ENCODE results near the gene ACBD6. TPM values are rescaled to one million over a fixed set of nuclear protein-coding genes. Genes with fewer than 3 reads are reported as not detected.

ACBD6 gene
- total RNA-seq, 1 experiment from 2014 or later, result 73.6 TPM

GRCh38 chr1:180273066-180273465 lies 229.3 kb downstream of the ACBD6 start:
- H3K4me3 Mint-ChIP-seq (ENCODE audit: low read depth, unreplicated experiment), result no peak overlapping the region
- H3K4me1 Mint-ChIP-seq (ENCODE audit: low read depth, unreplicated experiment), result peaks cover 13% of the 10 kb centered on the region
- H3K9me3 Mint-ChIP-seq (ENCODE audit: low read depth, unreplicated experiment), result no peaks in the 10 kb centered on the region
- no peak for TF ChIP-seq CTCF (IDR thresholded peaks at IDR 0.05; ENCODE audit: unreplicated experiment)
- DNase-seq, result no peak
- BruUV-seq (replicated peaks), result no TSS peak
- CTCF ChIA-PET, result interaction anchor here (0.6 kb wide), 1 partner anchor 48 kb away, joined by 3 read pairs; no protein-coding TSS in a partner anchor
- H3K27ac Mint-ChIP-seq (ENCODE audit: unreplicated experiment), result no peak overlapping the region
- H3K27me3 Mint-ChIP-seq (ENCODE audit: unreplicated experiment), result no peaks in the 10 kb centered on the region
- intact Hi-C loops (cut with micrococcal nuclease; ENCODE audit: unreplicated experiment), result loop anchor here (5.0 kb wide), 1 partner anchor 144 kb away; no protein-coding TSS in a partner anchor
- peaks cover 22% of the 10 kb centered on the region for H3K36me3 Mint-ChIP-seq (ENCODE audit: insufficient read depth, unreplicated experiment)

GRCh38 chr1:180272395-180272794 lies 230.0 kb downstream of the ACBD6 start:
- Mint-ChIP-seq H3K27me3 (ENCODE audit: unreplicated experiment) (no peaks in the 10 kb centered on the region), H3K4me3 (ENCODE audit: low read depth, unreplicated experiment) (no peak overlapping the region), H3K9me3 (ENCODE audit: low read depth, unreplicated experiment) (no peaks in the 10 kb centered on the region), H3K4me1 (ENCODE audit: low read depth, unreplicated experiment) (peaks cover 13% of the 10 kb centered on the region), H3K36me3 (ENCODE audit: insufficient read depth, unreplicated experiment) (peaks cover 22% of the 10 kb centered on the region), H3K27ac (ENCODE audit: unreplicated experiment) (no peak overlapping the region)
- no TSS peak for BruUV-seq (replicated peaks)
- DNase-seq, result no peak
- no peak for TF ChIP-seq CTCF (IDR thresholded peaks at IDR 0.05; ENCODE audit: unreplicated experiment)
- intact Hi-C loops (cut with micrococcal nuclease; ENCODE audit: unreplicated experiment), result loop anchor here (5.0 kb wide), 1 partner anchor 145 kb away; no protein-coding TSS in a partner anchor
- CTCF ChIA-PET, result no interaction called here

DNA sequence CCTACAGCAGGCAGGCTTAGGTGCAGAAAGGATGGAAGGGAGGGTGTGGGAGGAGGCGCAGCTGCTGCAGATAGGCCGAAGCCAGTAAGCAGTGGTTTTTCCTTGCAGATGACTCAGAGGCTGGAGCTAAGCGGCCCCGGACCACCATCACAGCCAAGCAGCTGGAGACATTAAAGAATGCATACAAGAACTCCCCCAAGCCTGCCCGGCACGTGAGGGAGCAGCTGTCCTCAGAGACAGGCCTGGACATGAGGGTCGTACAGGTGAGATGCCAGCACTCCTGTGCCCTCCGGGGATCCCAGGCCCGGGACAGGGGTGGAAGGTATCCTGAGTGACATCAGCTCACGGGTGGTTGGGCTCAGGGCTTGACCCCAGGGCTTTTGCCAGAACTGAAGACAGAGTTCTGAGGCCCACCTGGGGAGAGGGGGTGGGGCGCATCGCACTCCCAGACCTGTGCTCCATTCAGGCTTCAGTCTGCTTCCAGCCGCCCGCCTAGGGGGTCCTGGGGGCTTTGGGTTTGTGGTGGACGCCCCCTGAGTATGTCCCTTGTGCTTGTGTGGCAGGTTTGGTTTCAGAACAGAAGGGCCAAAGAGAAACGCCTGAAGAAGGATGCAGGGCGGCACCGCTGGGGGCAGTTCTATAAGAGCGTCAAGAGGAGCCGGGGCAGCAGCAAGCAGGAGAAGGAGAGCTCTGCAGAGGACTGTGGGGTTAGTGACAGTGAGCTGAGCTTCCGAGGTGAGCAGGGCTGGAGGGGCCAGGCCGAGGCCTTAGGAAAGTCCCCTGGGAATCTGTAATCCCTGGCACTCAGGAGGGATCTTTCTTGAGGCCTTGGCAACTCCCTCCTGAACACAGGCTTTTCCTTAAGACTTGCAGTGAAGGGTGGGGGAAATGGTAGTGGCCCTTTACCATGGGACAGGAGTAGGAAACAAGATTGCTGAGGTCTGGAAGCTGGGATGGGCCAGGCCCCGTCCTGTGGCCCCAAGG lies 230.8 kb downstream of the ACBD6 start:
- intact Hi-C loops (cut with micrococcal nuclease; ENCODE audit: unreplicated experiment), result loop anchor here (5.0 kb wide), 1 partner anchor 146 kb away; no protein-coding TSS in a partner anchor
- peaks cover 13% of the 10 kb centered on the region for H3K4me1 Mint-ChIP-seq (ENCODE audit: low read depth, unreplicated experiment)
- no peaks in the 10 kb centered on the region for H3K27me3 Mint-ChIP-seq (ENCODE audit: unreplicated experiment)
- no peak overlapping the region for H3K4me3 Mint-ChIP-seq (ENCODE audit: low read depth, unreplicated experiment)
- BruUV-seq (replicated peaks), result no TSS peak
- TF ChIP-seq CTCF (IDR thresholded peaks at IDR 0.05; ENCODE audit: unreplicated experiment), result no peak
- no peaks in the 10 kb centered on the region for H3K9me3 Mint-ChIP-seq (ENCODE audit: low read depth, unreplicated experiment)
- no peak overlapping the region for H3K27ac Mint-ChIP-seq (ENCODE audit: unreplicated experiment)
- CTCF ChIA-PET, result no interaction called here
- DNase-seq, result no peak
- peaks cover 22% of the 10 kb centered on the region for H3K36me3 Mint-ChIP-seq (ENCODE audit: insufficient read depth, unreplicated experiment)

DNA sequence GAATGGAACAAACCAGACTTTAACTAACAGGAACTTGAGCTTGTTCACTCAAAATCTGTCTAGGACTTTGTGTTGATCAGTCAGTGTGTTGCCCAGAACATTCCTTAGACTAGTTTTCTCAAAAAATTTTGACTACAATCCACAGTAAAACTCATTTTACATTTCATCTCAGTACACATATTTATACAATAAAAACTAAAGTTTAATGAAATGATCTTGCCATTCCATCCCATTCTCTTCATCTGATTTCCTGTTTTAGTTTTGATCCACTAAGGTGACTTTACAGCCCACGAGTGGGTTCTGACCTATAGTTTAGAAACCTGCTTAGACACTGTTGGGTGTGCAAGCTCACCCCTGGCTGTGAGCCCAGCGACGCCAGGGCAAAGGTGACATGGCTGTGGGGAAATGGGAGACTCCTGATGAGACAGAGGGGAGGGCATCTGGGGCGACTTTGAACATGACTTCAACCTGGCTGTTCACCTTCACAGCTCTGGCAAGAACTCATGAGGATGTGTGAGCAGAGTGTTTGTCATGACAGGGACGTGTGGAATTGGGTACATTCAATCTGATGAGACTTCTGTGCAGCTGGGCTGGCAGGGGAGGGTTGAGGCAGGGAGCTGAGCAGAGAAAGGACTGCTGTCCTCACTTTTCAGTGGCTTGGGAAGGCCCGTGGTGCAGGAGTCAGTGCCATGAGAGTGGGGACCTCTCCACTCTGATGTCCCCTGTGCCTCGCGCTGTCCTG lies 231.7 kb downstream of the ACBD6 start:
- Mint-ChIP-seq H3K9me3 (ENCODE audit: low read depth, unreplicated experiment) (no peaks in the 10 kb centered on the region), H3K27me3 (ENCODE audit: unreplicated experiment) (no peaks in the 10 kb centered on the region), H3K4me1 (ENCODE audit: low read depth, unreplicated experiment) (peaks cover 13% of the 10 kb centered on the region), H3K4me3 (ENCODE audit: low read depth, unreplicated experiment) (no peak overlapping the region), H3K27ac (ENCODE audit: unreplicated experiment) (no peak overlapping the region), H3K36me3 (ENCODE audit: insufficient read depth, unreplicated experiment) (peaks cover 22% of the 10 kb centered on the region)
- intact Hi-C loops (cut with micrococcal nuclease; ENCODE audit: unreplicated experiment), result loop anchor here (5.0 kb wide), 1 partner anchor 147 kb away; no protein-coding TSS in a partner anchor
- BruUV-seq (replicated peaks), result no TSS peak
- no peak for DNase-seq
- CTCF ChIA-PET, result interaction anchor here (1.0 kb wide), 1 partner anchor 9 kb away, joined by 4 read pairs; no protein-coding TSS in a partner anchor
- no peak for TF ChIP-seq CTCF (IDR thresholded peaks at IDR 0.05; ENCODE audit: unreplicated experiment)
